HG03571 (cell line): Measurements from ENCODE around the gene ANKRD11.
"Not testable (repeated sequence)": the region's sequence is repeated elsewhere in the genome, so short reads cannot be mapped to it uniquely, and the experiment has no call there.

ENCODE experiments used
- ATAC-seq: cut with Tn5 transposase; IDR thresholded peaks from one replicate; pipeline ENCODE4 v1.9.1; 2021; ENCODE audit not compliant: unreplicated experiment

ANKRD11 gene

DNA sequence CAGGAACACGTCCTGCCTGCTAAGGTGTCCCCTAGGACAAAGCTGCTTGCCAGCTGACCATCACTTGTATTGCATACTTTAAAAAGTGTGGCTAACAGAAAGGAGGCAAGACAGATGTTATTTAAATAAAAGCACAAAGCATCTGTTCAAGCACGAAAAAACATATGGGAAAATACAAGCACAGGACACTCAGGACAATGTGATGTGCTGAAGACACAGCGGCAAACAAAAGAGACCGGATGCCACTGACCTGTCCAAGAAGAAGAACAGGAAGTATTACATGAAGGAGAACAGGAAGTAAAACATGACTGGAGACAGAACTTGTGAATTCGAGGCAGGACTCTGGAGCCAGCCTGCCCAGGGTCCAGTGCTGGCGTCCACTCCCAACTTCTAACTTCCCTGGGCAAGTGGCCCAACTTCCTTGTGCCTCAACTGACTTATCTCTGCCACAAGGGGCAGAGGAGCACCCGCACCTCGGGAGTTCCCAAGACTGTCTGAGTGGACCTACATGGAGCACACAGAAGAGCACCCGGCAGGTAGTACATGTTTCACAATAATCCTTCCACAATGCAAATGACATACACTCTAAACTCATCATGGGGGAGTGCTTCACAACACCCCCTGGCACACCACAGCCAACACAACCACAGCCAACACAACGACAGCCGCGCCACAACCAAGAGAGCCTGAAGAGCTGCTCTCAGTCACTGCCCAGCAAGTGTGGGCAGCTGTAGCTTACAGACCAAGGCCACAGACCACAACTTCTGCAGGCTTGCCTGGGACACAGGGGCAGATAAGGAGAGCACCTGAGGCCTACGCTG lies 36.6 kb downstream of the ANKRD11 start:
- no peak for ATAC-seq

DNA sequence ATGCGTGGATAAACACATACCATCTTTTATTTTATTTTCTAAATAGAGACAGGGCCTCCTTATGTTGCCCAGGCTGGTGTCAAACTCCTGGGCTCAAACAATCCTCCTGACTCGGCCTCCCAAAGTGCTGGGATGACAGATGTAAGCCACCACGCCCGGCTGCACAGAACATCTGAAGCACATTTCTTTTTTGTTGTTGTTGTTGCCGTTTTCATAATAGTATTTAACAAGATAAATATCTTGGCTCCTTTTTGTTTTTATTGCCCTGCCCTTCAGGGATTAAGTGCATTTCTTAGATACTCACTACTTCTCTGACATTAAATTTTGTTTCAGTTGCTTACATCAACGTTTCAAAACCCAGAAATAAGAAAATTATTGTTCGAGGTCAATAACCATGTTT lies 37.4 kb downstream of the ANKRD11 start:
- ATAC-seq = no peak

DNA sequence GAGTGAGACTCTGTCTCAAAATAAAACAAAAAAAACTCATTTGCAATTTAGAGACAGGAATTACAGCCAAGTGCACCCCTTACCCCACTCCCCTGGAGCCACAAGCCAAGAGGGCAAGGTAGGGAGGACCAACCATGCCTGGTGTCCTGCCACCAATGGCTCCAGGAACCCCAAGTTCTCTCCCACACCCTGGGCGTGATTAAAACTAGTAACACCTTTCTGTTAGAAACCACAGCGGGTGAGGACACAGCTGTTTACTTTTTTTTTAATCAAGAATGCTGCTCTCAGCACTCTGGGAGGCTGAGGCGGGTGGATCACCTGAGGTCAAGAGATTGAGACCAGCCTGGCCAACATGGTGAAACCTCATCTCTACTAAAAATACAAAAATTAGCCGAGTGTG lies 38.1 kb downstream of the ANKRD11 start:
- no peak for ATAC-seq

DNA sequence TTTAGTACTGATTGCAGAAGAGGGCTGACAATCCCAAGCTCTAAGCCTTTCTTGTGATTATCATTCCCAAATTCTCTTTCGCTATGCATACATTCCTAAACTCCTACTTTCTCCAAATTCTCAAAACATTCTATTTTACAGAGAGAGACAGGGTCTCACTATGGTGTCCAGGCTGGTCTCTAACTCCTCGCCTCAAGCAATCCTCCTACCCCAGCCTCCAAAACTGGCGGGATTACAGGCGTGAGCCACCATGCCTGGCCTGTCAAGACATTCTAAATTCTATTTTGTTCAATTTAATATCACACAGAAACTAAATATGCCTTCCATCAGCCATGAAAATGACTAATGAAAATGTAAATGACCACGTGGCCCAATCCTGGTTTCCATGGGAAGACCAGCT lies 39.8 kb downstream of the ANKRD11 start:
- no peak for ATAC-seq

DNA sequence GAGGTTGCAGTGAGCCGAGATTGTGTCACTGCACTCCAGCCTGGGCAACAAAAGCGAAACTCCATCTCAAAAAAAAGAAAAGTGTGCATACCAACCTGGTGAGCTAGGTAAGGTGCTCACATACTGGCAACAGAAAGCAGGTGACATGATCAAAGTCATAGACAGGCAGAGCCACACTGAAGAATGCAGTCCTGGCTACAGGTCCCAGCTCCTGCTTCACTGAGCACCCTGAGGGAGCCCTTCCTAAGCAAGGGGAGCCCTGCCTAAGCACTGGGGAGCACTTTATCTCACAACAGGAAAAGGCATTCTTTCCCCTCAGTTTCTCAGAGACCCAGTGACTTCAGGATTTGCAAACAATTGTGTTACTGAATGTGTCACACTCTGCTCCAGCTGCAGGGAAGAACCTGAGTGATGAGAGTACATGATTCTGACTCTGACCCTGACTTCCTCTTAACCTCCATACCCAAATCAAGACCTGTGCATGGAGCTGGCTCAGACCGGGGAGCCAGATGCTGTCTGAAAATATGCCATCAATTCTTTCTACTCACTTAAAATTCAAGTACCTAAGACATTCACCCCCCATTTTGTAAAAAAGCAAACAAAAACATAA lies 40.5 kb downstream of the ANKRD11 start:
- no peak for ATAC-seq

DNA sequence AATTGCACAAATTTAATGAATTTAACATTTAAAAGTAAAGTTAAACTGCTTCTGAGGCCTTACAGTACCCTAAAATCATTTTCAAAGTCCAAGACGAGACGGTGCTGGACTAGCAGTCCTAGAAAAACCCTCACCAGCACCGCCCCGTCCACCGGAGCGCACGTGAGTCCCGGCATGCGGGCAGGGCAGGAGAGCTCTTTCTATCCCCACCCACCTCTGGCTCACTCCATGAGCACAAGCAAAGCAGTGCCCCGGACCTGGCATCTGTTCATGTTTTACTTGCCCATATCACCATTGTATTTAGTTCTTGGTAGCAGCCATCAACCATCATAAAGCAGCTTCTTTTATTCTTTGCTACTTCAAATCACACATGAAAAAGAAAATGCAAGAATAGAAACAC lies 41.7 kb downstream of the ANKRD11 start:
- ATAC-seq = no peak

DNA sequence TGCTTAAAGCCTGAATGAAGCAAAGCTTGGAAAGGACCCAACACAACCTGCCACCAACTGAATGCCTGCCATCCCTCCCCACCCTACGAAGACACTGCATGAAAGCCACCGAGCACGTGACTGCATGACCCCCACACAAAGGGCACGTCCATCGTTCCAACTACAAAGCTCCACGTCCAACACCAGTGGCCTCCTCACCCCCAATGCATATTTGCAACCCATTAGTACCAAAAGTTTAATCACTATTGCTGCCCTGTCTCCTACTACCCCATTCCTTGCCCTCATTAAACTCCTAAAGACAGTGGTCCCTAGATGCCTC lies 43.4 kb downstream of the ANKRD11 start:
- no peak for ATAC-seq

DNA sequence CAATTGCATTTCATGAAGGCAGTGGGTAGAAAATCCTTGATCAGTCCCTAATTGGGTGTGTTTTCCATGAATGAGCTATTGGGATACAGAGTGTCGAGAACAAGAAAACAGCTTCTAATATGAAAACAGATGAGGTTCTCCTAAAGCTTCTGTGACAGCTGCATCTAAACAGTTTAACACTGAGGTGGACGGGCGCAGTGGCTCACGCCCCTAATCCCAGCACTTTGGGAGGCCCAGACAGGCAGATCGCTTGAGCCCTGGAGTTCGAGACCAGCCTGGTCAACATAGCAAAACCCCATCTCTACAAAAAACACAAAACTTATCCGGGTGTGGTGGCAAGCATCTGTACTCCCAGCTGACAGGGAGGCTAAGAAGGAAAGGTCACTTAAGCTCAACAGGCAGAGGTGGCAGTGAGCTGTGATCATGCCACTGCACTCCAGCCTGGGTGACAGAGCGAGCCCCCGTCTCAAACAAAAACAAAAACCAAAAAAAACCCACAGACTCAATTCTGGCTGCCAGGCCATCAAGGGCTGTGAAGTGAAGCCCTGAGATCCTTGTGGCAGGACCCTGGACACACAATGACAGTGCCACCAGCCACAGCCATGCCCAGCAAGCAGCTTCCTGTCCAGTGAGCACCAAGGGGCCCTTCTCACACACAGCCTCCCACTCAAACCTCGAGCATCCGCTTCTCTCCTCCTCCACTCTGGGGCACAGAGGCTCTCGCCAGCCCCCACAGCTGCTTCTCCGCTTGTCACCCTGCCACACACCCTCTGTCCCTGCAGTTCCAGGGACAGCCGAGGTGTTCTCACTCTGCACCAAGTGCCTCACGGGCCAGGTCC lies 44.0 kb downstream of the ANKRD11 start:
- no peak for ATAC-seq

DNA sequence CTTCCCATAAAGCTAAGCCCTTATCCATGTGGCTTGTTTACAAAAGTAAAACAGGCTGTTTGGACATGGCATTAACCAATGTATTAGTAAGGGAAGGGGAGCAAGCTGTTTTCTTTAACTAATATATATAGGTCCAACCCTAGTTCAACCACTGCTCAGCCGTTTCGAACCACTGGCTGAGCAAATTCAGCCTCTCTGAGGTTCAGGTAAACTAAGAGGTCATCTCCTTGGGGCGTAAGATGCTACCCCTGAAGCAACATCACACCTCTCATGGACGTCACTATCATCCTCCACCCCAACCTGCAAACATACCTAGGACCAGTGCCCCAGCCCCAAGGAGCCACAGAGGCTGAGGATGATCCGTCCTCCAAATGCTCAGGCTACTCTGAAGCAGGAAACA lies 45.2 kb downstream of the ANKRD11 start:
- ATAC-seq = no peak

DNA sequence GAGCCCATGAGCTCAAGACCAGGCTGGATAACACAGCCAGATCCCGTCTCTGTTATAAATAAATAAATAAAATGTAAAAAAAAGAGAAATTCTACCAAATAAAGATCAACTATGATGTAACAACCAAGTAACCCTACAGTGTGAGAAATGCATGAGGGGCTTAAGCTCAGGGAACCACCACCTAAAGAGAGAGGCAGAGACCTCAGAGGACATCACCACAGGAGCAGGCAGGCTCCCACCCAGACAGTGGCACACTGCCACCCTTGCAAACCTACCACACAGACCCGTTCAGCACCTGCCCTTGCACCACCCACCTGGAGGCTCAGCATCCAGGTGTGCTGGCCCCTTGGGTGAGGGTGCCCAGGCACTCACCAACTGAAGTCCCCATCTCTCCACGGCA lies 45.6 kb downstream of the ANKRD11 start:
- no peak for ATAC-seq

DNA sequence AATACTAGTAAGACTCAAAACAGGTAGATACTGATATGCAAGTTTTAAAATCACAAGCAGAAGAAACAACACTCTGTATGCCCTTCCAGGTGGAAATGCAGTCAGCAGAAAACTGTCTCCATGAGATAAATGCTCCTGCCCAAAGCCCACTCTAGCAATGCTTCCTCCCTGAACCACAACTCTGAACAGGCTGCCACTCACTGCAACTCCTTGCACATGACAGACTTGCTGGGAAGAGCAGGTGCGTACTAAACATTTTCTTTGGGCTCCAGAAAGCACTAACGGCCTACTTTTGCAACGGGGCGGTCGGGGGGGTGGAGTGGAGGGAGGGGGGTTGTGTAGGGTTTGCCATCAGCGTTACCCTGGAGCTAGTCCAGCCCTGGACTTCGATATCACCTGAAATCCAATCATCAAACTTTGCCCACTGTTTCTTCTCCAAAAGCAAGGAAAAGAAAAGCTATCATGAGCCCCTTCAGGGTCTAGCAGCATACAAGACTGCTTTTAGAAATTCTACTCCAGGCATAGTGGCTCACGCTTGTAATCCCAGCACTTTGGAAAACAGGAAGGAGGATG lies 46.1 kb downstream of the ANKRD11 start:
- no peak for ATAC-seq

DNA sequence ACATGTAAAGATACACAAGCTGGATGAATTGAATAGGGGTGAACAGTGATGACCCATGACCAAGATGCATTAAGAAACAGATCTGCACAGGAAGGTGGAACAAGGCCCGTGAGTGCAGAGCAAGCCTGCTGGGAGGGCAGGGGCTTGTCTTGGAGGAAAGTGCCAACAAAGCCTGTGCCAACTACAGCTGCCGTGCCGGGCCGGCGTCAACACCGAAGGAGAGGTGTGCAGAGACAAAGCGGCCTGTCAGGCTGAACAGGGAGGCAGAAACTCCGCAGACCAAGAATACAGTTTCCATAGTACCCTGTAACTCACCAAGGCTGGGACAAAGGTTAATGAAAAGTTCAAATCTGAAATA lies 46.7 kb downstream of the ANKRD11 start:
- ATAC-seq = no peak

DNA sequence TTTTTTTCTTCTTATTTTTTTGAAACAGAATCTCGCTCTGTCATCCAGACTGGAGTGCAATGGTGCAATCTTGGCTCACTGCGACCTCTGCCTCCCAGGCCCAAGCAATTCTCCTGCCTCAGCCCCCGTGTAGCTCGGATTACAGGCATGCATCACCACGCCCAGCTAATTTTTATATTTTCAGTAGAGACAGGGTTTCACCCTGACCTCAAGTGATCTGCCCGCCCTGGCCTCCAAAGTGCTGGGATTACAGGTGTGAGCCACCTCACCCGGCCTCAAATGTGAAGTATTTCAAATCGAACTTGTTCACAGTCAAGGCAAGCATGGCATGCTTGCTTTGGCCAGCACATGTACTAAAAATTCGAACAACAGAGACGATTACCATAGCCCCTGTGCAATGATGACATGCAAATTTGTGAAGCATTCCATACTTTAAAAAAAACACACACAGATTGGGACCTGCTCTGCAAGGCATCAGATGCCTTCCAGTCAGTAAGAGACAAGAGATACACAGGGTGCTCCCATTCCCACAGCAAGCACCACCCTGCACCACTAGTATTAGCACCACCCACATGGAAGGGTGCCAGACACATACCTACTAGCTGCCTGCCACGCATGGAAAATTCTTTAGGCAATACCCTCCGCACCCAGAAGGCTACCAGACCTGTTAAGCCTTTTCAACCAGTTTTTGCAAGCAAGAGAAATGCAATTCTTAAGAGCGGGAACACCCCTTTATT lies 47.2 kb downstream of the ANKRD11 start:
- ATAC-seq = no peak

DNA sequence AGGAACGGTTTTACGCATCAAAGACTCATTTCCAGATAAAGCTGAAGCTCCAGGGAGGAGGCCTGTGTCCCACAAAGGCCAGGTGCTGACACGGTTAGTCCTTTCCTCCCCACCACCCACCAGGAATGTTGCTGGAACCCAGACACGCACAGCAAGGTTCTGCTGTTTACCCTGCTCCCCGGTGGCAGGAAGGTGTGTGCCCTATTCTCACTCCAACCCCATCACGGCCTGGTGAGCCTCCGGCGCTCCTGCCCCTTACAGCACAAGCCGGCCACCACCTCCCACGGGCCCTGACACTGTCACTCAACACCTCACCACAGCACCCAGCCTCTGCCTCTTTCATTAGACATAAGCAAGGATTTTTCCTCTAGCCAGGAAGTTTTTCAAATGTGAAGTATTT lies 47.8 kb downstream of the ANKRD11 start:
- ATAC-seq = no peak

DNA sequence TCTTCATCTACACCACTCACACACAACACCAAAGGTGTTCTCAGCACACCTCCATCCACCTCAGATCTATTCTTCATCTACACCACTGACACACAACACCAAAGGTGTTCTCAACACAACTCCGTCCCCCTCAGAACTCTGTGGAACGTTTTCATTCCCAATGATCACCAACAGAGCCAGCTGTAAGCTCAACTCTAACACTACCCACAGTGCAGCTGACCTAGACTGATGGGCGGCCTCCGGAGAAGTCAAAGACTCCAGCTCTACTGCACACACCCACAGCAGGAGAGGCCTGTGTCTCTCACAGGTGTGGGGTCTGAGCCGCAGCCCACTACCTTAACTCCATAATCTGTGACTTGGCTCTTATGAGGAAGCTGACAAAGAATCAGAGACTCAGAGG lies 50.7 kb downstream of the ANKRD11 start:
- ATAC-seq = no peak

DNA sequence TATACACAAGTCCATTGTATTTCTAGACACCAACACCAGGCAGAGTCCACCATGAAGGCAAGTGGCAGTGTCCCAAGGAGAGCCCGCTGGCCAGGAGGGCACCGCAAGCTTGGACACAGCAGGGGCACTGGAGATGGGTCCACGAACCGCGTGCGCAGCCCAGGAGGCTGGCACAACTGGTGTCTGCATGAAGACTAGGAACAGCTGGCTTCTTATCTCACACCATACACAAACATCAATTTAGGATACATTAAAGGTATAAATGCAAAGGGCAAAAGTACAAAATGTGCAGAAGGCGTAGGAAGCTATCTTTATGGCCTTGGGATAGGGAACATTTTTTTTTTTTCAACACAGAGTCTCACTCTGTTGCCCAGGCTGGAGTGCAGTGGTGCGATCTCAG lies 52.4 kb downstream of the ANKRD11 start:
- no peak for ATAC-seq

DNA sequence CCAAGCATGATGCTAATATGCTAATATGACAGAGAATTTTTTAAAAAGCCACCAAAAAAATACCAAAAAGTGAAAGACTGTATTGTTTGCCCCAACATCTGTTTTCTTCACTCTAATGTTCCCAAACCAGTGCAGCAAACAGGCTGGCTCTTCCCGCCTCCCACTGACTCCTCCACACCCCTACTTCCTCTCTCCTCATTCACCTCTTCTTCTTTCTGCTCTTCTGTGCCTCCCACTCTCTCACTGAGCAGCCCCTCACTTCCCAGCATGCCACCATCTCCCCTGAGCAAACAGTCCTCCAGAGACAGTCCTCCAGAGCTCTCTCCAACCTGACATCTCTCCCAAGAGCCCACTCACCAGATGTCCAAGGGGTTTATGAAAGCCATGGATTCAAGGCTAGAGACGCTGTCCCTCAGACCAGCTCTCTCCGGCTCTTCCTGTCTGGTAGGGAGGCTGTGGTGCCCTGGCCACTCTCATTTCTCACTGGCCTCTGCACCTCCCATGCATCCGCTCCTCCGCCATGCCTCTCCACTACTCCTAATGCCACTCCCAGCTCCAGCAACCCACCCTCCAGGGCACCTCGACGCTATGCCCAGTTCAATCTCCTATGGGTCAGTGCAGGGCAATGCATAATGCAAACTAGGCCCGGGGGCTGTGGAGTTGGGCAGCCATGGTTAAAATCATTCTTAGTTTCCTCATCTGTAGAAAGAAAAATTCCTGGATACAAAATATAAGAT lies 52.9 kb downstream of the ANKRD11 start:
- no peak for ATAC-seq

DNA sequence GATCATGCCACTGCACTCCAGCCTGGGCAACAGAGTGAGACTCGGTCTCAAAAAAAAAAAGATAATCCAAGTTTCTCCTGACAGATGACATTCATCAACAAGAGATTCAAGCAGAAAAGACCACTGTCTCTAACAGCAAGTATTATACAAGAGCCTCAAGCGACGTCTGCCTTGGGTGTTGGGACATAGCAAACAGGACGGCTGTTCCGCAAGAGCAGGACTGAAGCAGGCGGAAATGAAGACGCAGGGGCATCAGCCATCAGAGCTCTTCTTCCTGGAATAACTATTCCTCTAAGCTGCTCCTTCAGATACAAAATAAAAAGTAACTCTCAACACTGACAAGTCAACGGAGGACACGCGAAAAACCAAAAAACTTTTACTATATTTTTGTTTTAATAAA lies 54.0 kb downstream of the ANKRD11 start:
- ATAC-seq = no peak

DNA sequence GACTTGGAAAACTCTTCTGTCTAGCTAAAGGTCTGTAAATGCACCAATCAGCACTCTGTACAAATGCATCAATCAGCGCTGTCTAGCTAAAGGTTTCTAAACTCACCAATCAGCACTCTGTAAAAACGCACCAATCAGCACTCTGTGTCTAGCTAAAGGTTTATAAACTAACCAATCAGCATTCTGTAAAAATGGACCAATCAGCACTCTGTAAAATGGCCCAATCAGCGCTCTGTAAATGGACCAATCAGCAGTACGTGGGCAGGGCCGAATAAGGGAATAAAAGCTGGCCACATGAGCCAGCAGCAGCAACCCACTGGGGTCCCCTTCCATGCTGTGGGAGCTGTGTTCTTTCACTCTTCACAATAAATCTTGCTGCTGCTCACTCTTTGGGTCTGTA lies 55.3 kb downstream of the ANKRD11 start:
- ATAC-seq = not testable (repeated sequence)

DNA sequence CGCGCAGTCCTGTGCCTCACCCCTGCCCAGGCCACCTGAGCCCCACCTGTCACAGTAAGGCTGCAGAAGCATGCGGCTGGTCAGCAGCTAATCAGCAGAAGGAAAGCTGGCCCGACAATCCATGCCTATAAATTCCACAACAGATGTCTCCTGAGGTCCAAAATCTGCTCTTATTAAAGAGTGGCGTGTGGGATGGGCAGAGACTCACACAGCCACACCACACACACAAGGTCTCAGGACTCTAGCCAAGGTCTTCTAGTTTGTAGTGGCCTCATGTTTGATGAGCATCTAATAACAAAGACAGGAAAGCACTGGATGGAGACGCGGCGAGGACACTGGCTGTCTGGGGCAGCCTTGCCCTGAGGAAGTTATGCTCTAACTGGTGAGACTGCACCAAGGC lies 55.9 kb downstream of the ANKRD11 start:
- ATAC-seq = no peak
